Suprapubic skin (tissue), 3 donors: ENCODE measurements around the gene FOXN3.

Experiments
- POLR2A ChIP-seq, 2 donors: fragments of 450-650 bp; IDR thresholded peaks; one replicate each; pipeline ENCODE4 v1.6.1; 2017; ENCODE audit warnings: antibody characterized with exemption in 2 of 2, mild to moderate bottlenecking in 2 of 2, moderate library complexity in 2 of 2
- TF ChIP-seq, protein P1 (sequence below), 2 donors: fragments of 200-600 bp in 1 of 2; fragments of 450-650 bp in 1 of 2; sonication (generic) in 1 of 2; IDR thresholded peaks; one replicate each; pipeline ENCODE4 v1.5.1; 2016 to 2019; ENCODE audit warnings: antibody characterized with exemption in 2 of 2, mild to moderate bottlenecking in 1 of 2, moderate library complexity in 1 of 2

DNA sequence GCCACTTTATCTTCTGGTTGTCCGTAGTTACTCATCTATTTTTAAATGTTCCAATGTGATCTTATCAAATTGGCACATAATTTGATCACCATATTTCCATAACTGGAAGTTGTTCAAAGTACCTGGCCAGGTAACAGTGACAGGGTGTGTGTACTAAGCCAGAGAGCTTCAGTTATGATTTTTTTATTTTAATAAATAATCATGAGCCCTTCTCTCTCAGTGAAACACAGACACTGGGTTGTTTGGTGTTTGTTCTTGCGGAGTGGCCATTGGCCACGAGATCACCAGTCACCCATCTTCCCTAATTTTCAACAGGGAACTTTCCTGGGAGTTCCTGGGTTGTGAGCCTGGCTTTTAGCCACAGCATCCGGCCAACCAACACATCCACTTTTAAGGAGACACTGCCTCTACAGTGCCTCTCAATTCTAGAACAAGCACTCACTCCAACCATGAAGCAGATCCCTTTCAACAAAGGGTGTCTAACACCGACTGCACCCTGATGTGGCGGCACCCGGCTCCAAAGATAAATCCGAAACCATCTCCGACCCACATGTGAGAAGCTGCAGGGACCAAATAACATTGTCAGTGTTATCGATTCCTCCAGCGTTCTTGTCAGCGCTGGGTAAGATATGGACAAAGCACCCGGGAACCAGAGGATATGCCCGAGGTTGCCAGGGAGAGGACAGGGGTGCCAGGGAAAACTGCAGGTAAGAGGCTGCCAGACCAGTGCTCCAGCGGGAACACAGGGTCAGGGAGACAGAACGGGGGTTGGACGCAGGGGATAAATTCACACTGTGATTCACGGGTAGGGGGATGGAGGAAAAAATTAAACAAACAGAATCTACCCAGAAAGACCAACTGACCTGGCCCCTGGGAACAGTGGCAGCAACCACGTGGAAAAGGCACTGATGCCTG, 49.9 kb downstream of the FOXN3 start:
- TF ChIP-seq, protein P1, sequence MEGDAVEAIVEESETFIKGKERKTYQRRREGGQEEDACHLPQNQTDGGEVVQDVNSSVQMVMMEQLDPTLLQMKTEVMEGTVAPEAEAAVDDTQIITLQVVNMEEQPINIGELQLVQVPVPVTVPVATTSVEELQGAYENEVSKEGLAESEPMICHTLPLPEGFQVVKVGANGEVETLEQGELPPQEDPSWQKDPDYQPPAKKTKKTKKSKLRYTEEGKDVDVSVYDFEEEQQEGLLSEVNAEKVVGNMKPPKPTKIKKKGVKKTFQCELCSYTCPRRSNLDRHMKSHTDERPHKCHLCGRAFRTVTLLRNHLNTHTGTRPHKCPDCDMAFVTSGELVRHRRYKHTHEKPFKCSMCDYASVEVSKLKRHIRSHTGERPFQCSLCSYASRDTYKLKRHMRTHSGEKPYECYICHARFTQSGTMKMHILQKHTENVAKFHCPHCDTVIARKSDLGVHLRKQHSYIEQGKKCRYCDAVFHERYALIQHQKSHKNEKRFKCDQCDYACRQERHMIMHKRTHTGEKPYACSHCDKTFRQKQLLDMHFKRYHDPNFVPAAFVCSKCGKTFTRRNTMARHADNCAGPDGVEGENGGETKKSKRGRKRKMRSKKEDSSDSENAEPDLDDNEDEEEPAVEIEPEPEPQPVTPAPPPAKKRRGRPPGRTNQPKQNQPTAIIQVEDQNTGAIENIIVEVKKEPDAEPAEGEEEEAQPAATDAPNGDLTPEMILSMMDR (IDR thresholded peaks at IDR 0.05): no peak
- no peak for TF ChIP-seq POLR2A (IDR thresholded peaks at IDR 0.05)
